ENCODE results near the gene NPAS3. TPM values are rescaled to one million over a fixed set of nuclear protein-coding genes. Genes with fewer than 3 reads are reported as not detected.
"Not testable (repeated sequence)": the region's sequence is repeated elsewhere in the genome, so short reads cannot be mapped to it uniquely, and the experiment has no call there.

The NPAS3 gene
- total and polyA plus RNA-seq, 8 donors, result 0.09 to 0.79 (median 0.56) TPM

DNA sequence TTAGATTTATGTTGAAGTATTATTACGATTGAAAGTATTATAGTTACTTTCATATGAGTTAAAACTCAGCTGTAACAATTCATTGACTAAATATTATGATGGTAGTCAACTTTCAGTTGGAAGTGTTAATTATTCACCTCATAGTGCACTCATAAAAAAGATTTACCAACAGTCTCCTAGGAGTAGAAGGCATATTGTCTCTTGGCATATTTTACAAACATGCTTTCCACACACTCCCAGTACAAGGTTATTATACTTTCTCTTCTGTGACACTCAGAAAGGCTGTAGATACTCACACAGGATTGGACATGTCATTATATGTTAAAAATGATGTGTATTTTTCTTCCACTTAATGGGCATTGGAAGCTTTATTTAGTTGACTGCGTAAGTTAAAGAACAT lies 147.1 kb downstream of the NPAS3 start:
- Histone ChIP-seq H3K4me1 (no peaks in the 10 kb centered on the region), H3K27ac (no peak overlapping the region), H3K9me3 (peaks cover 0 to 11% of the 10 kb centered on the region in 2 donors), H3K27me3 (no peaks in the 10 kb centered on the region), H3K4me3 (no peak overlapping the region), H3K36me3 (no peaks in the 10 kb centered on the region)
- TF ChIP-seq CTCF (IDR thresholded peaks at IDR 0.05), result no peak
- DNase-seq, result no peak
- intact Hi-C loops (cut with DNase I), result no loop called here
- no peak for ATAC-seq

- intact Hi-C loops (cut with DNase I), result not testable (repeated sequence)
Measured at GRCh38 chr14:33088274-33088673, 149.6 kb downstream of the NPAS3 start.

DNA sequence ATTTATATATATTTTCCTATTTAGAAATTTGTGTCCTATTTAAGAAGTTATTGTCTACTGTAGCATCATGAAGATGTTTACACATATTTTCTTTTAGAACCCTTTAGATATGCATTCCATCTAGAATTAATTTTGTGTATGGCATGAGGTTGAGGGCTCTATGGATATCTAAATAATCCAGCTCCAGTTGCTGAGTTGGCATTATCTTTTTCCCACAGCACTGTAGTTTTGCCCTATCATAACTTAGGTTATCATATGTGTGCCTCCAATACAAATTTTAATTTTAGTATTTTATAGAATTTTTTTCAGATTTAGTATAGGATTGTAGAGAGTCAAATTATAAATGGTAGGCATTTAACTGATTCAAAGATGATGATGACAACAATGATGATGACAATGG lies 159.3 kb downstream of the NPAS3 start:
- Histone ChIP-seq H3K36me3 (no peaks in the 10 kb centered on the region), H3K9me3 (peaks cover 0 to 7% of the 10 kb centered on the region in 2 donors), H3K27ac (no peak overlapping the region), H3K4me3 (no peak overlapping the region), H3K4me1 (no peaks in the 10 kb centered on the region), H3K27me3 (no peaks in the 10 kb centered on the region)
- ATAC-seq (no peak), DNase-seq (no peak)
- no peak for TF ChIP-seq CTCF (IDR thresholded peaks at IDR 0.05)
- intact Hi-C loops (cut with DNase I), result no loop called here

More at GRCh38 chr14:33088274-33088673, 149.6 kb downstream of the NPAS3 start:
- H3K4me3 ChIP-seq, H3K36me3 ChIP-seq, H3K27me3 ChIP-seq, H3K27ac ChIP-seq, ATAC-seq, H3K4me1 ChIP-seq: not testable (repeated sequence)
- peaks cover 0 to 15% of the 10 kb centered on the region in 2 donors for H3K9me3 ChIP-seq
- DNase-seq, result peak in 1 of 4 donors; percentile 50

- Histone ChIP-seq H3K9me3 (no peaks in the 10 kb centered on the region), H3K27me3 (no peaks in the 10 kb centered on the region), H3K27ac (no peak overlapping the region), H3K4me1 (no peaks in the 10 kb centered on the region), H3K4me3 (no peak overlapping the region), H3K36me3 (no peaks in the 10 kb centered on the region)
- intact Hi-C loops (cut with DNase I), result no loop called here
- no peak for TF ChIP-seq CTCF (IDR thresholded peaks at IDR 0.05)
- ATAC-seq (peak; percentile 93), DNase-seq (peak in 1 of 4 donors; percentile 6)
Measured at GRCh38 chr14:33103489-33103888, 164.8 kb downstream of the NPAS3 start.

DNA sequence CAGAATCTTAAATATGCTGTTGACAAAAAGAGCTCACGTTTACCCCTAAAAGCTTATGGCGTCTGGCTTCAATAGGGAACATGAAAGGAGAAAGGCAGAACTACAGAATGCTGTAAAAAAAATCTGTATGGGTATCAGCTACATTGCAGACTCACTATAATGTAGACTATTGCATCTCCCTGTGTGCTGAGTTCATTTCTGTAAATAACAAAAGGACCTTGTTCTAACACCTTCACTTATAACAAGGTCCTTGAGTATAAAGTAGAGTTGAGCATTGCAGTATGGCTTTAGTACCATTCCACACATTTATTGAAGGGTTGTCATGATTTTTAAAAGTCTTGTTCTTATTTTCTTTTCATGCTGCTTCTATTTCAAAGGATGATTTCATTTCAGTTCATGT lies 165.3 kb downstream of the NPAS3 start:
- no peak for DNase-seq
- no peak for TF ChIP-seq CTCF (IDR thresholded peaks at IDR 0.05)
- no peaks in the 10 kb centered on the region for H3K9me3 ChIP-seq

DNA sequence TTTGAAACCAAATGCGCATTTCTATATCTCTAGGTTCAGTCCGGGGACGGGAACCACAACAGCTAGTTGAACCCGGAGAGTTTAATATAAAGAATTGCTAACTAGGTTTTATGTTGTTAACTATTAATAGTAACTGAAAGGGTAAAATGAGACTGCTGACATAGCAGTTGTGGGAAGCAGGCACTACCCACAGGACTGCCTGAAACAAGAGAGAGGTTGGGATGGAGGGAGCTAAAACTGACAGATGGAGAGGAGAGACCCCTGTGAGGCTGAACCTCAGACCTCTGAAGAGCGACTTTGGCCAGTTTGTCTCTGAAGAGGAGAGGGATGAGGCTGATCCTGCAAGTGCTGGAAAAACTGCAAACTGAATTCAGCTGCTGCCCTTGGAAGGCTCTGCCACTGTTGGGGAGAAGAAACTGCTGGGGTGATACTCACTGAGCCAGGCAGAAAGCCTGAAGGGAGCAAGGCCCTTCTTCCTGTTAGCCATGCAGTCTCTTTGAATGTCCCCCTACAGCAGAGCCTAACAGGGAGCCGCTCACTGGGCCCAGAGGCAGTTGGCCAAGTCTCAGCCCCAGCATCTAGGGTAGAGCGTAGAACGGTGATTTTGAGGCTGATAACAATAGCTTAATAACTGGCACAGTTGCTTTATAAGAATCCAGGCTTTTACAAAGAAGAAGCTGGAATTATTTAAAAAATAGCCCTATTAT lies 172.2 kb downstream of the NPAS3 start:
- TF ChIP-seq CTCF (IDR thresholded peaks at IDR 0.05), result no peak
- DNase-seq (no peak), ATAC-seq (no peak)
- H3K36me3 ChIP-seq, result no peaks in the 10 kb centered on the region
- intact Hi-C loops (cut with DNase I), result no loop called here
- no peak overlapping the region for H3K27ac ChIP-seq
- H3K4me3 ChIP-seq, result no peak overlapping the region
- no peaks in the 10 kb centered on the region for H3K4me1 ChIP-seq
- no peaks in the 10 kb centered on the region for H3K27me3 ChIP-seq
- no peaks in the 10 kb centered on the region for H3K9me3 ChIP-seq

More for the DNA sequence above, 165.3 kb downstream of the NPAS3 start:
- Histone ChIP-seq H3K27me3 (no peaks in the 10 kb centered on the region), H3K36me3 (no peaks in the 10 kb centered on the region), H3K4me1 (no peaks in the 10 kb centered on the region), H3K4me3 (no peak overlapping the region), H3K27ac (no peak overlapping the region)
- peak; percentile 91 for ATAC-seq
- intact Hi-C loops (cut with DNase I), result no loop called here

All from left lung (tissue), 10 donors.